Thoracic aorta (tissue), 2 donors: ENCODE data around the gene TLE3. TPM values are rescaled to one million over a fixed set of nuclear protein-coding genes. Genes with fewer than 3 reads are reported as not detected.

Experiments used
- ATAC-seq: fragments of 150-250 bp; one replicate; pipeline ENCODE4 v1.8.0; 2017; ENCODE audit warnings: low read depth; ENCODE audit not compliant: insufficient number of reproducible peaks, low FRiP score
- DNase-seq: peaks from one replicate; pipeline ENCODE4 v3.0.0-alpha.2; 2020; ENCODE audit warnings: low spot score
- H3K27ac ChIP-seq, 2 donors: fragments of 200-600 bp; sonication (generic); 1 replicate in 1 of 2; 2 replicates in 1 of 2; pipeline ENCODE4 v1.5.1; 2016; ENCODE audit warnings: mild to moderate bottlenecking in 2 of 2, moderate library complexity in 2 of 2
- H3K27me3 ChIP-seq: fragments of 200-600 bp; sonication (generic); replicated peaks from 2 replicates; pipeline ENCODE4 v1.6.0; 2016; ENCODE audit warnings: mild to moderate bottlenecking; ENCODE audit not compliant: insufficient read depth
- H3K36me3 ChIP-seq: fragments of 200-600 bp; sonication (generic); one replicate; pipeline ENCODE4 v1.5.1; 2016
- H3K4me1 ChIP-seq, 2 donors: fragments of 200-600 bp; sonication (generic); 1 replicate in 1 of 2; 2 replicates in 1 of 2; pipeline versions ENCODE4 v1.5.1 to v1.6.0; 2016; ENCODE audit warnings: low read depth in 2 of 2, mild to moderate bottlenecking in 1 of 2; ENCODE audit not compliant: control insufficient read depth in 1 of 2
- H3K4me3 ChIP-seq: fragments of 200-600 bp; sonication (generic); 2 replicates; pipeline ENCODE4 v1.5.1; 2016; ENCODE audit warnings: mild to moderate bottlenecking
- H3K9me3 ChIP-seq: fragments of 200-600 bp; sonication (generic); 2 replicates; pipeline ENCODE4 v1.5.1; 2016
- total RNA-seq, 2 donors: library from RNA; depleted of rRNA; stranded (reverse); fragments of >200 nt; gene quantifications; one replicate each; pipeline versions ENCODE4 v1.1.0 to v1.2.3, GENCODE V29; 2016
- TF ChIP-seq, protein P1 (sequence below): fragments of 200-600 bp; sonication (generic); IDR thresholded peaks from one replicate; pipeline ENCODE4 v1.5.1; 2019; ENCODE audit warnings: antibody characterized with exemption

The TLE3 gene
- total RNA-seq, 2 donors from 2014 or later, result 78.3 to 124 TPM

GRCh38 chr15:70032509-70032908 is 65.2 kb downstream of the TLE3 start:
- Histone ChIP-seq H3K27ac (no peak overlapping the region), H3K9me3 (no peaks in the 10 kb centered on the region), H3K4me3 (no peak overlapping the region), H3K4me1 (no peaks in the 10 kb centered on the region), H3K36me3 (no peaks in the 10 kb centered on the region), H3K27me3 (no peaks in the 10 kb centered on the region)
- ATAC-seq (no peak), DNase-seq (no peak)
- TF ChIP-seq, protein P1, sequence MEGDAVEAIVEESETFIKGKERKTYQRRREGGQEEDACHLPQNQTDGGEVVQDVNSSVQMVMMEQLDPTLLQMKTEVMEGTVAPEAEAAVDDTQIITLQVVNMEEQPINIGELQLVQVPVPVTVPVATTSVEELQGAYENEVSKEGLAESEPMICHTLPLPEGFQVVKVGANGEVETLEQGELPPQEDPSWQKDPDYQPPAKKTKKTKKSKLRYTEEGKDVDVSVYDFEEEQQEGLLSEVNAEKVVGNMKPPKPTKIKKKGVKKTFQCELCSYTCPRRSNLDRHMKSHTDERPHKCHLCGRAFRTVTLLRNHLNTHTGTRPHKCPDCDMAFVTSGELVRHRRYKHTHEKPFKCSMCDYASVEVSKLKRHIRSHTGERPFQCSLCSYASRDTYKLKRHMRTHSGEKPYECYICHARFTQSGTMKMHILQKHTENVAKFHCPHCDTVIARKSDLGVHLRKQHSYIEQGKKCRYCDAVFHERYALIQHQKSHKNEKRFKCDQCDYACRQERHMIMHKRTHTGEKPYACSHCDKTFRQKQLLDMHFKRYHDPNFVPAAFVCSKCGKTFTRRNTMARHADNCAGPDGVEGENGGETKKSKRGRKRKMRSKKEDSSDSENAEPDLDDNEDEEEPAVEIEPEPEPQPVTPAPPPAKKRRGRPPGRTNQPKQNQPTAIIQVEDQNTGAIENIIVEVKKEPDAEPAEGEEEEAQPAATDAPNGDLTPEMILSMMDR, result no peak

GRCh38 chr15:70031713-70032112 is 66.0 kb downstream of the TLE3 start:
- H3K4me1 ChIP-seq, result no peaks in the 10 kb centered on the region
- ATAC-seq (no peak), DNase-seq (no peak)
- H3K27me3 ChIP-seq, result no peaks in the 10 kb centered on the region
- H3K36me3 ChIP-seq, result no peaks in the 10 kb centered on the region
- TF ChIP-seq, protein P1, result no peak
- no peak overlapping the region for H3K27ac ChIP-seq
- no peak overlapping the region for H3K4me3 ChIP-seq
- no peaks in the 10 kb centered on the region for H3K9me3 ChIP-seq

GRCh38 chr15:70031261-70031660 is 66.5 kb downstream of the TLE3 start:
- ATAC-seq, result no peak
- TF ChIP-seq, protein P1, result no peak
- Histone ChIP-seq H3K27ac (no peak overlapping the region), H3K4me1 (no peaks in the 10 kb centered on the region), H3K27me3 (no peaks in the 10 kb centered on the region), H3K36me3 (no peaks in the 10 kb centered on the region), H3K9me3 (no peaks in the 10 kb centered on the region), H3K4me3 (no peak overlapping the region)
- no peak for DNase-seq

GRCh38 chr15:70030851-70031250 is 66.9 kb downstream of the TLE3 start:
- Histone ChIP-seq H3K36me3 (no peaks in the 10 kb centered on the region), H3K4me3 (no peak overlapping the region), H3K27me3 (no peaks in the 10 kb centered on the region), H3K27ac (no peak overlapping the region), H3K4me1 (peaks cover 0 to 2% of the 10 kb centered on the region in 2 donors), H3K9me3 (no peaks in the 10 kb centered on the region)
- no peak for ATAC-seq
- TF ChIP-seq, protein P1, result no peak
- DNase-seq, result no peak

DNA sequence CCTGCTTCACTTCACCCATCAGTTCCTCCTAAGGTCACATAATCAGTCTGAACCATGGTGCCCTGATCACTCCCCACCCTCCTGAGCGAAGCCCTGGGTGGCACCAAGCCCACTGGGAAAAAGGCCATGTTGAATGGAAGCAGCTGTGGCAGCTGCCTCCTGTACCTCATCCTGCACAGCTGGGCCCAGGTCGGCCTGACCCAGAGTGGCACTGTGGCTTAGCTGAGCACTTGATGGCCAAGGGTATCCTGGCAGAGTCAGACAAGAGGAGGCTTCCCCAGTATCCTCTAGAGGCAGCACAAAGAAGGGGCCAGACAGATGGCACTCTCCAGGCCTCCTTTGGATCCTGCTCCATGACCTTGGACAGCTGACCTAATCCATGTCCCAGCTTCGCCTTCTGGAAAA is 68.4 kb downstream of the TLE3 start:
- no peaks in the 10 kb centered on the region for H3K9me3 ChIP-seq
- H3K4me3 ChIP-seq, result no peak overlapping the region
- peaks cover 6 to 17% of the 10 kb centered on the region in 2 donors for H3K4me1 ChIP-seq
- DNase-seq (no peak), ATAC-seq (no peak)
- no peaks in the 10 kb centered on the region for H3K36me3 ChIP-seq
- no peak overlapping the region for H3K27ac ChIP-seq
- TF ChIP-seq, protein P1, result no peak
- H3K27me3 ChIP-seq, result no peaks in the 10 kb centered on the region
